ENCODE measurements around the gene CNTNAP2.
"Not testable (repeated sequence)": the region's sequence is repeated elsewhere in the genome, so short reads cannot be mapped to it uniquely, and the experiment has no call there.

Gene CNTNAP2

GRCh38 chr7:147708871-147709270 lies 1592.3 kb downstream of the CNTNAP2 start:
- no peak for DNase-seq

- no peak for DNase-seq
Measured at GRCh38 chr7:147711447-147711846, 1594.8 kb downstream of the CNTNAP2 start.

GRCh38 chr7:147721962-147722830 lies 1605.6 kb downstream of the CNTNAP2 start:
- DNase-seq = no peak

GRCh38 chr7:147723536-147723935 lies 1606.9 kb downstream of the CNTNAP2 start:
- DNase-seq = no peak

- no peak for DNase-seq
Measured at GRCh38 chr7:147731311-147731710, 1614.7 kb downstream of the CNTNAP2 start.

- not testable (repeated sequence) for DNase-seq
Measured at GRCh38 chr7:147737559-147738214, 1621.1 kb downstream of the CNTNAP2 start.

- no peak for DNase-seq
Measured at GRCh38 chr7:147742301-147742700, 1625.7 kb downstream of the CNTNAP2 start.

- DNase-seq = no peak
Measured at GRCh38 chr7:147756300-147756699, 1639.7 kb downstream of the CNTNAP2 start.

GRCh38 chr7:147759327-147759943 lies 1642.8 kb downstream of the CNTNAP2 start:
- no peak for DNase-seq

GRCh38 chr7:147765301-147765700 lies 1648.7 kb downstream of the CNTNAP2 start:
- no peak for DNase-seq

GRCh38 chr7:147771344-147771743 lies 1654.7 kb downstream of the CNTNAP2 start:
- no peak for DNase-seq

- no peak for DNase-seq
Measured at GRCh38 chr7:147774461-147774860, 1657.9 kb downstream of the CNTNAP2 start.

GRCh38 chr7:147775516-147776284 lies 1659.1 kb downstream of the CNTNAP2 start:
- no peak for DNase-seq

GRCh38 chr7:147777309-147777708 lies 1660.7 kb downstream of the CNTNAP2 start:
- DNase-seq = no peak

GRCh38 chr7:147779949-147780348 lies 1663.3 kb downstream of the CNTNAP2 start:
- no peak for DNase-seq

- no peak for DNase-seq
Measured at GRCh38 chr7:147796581-147796980, 1680.0 kb downstream of the CNTNAP2 start.

GRCh38 chr7:147798001-147798400 lies 1681.4 kb downstream of the CNTNAP2 start:
- DNase-seq = no peak

GRCh38 chr7:147801762-147802161 lies 1685.2 kb downstream of the CNTNAP2 start:
- DNase-seq = not testable (repeated sequence)

GRCh38 chr7:147803151-147803550 lies 1686.5 kb downstream of the CNTNAP2 start:
- no peak for DNase-seq

- DNase-seq = no peak
Measured at GRCh38 chr7:147803606-147804005, 1687.0 kb downstream of the CNTNAP2 start.

- DNase-seq = no peak
Measured at GRCh38 chr7:147804032-147804431, 1687.4 kb downstream of the CNTNAP2 start.

- no peak for DNase-seq
Measured at GRCh38 chr7:147805996-147806576, 1689.5 kb downstream of the CNTNAP2 start.

GRCh38 chr7:147809786-147810185 lies 1693.2 kb downstream of the CNTNAP2 start:
- DNase-seq = no peak

All from NCI-H526 treated with DMSO at 0.1 percent for 48 hours (cell line).